Hippocampal formation (tissue), 2 donors: Measurements from ENCODE around the gene MYRIP.
A peak's percentile ranks its signal among the peaks of the same experiment; 100 is the strongest.
"Not testable (repeated sequence)": the region's sequence is repeated elsewhere in the genome, so short reads cannot be mapped to it uniquely, and the experiment has no call there.

Experiments
- DNase-seq, 2 donors: peaks; one replicate each; lab custom pipeline; 2025; lab: John Stamatoyannopoulos, UW

The MYRIP gene

DNA sequence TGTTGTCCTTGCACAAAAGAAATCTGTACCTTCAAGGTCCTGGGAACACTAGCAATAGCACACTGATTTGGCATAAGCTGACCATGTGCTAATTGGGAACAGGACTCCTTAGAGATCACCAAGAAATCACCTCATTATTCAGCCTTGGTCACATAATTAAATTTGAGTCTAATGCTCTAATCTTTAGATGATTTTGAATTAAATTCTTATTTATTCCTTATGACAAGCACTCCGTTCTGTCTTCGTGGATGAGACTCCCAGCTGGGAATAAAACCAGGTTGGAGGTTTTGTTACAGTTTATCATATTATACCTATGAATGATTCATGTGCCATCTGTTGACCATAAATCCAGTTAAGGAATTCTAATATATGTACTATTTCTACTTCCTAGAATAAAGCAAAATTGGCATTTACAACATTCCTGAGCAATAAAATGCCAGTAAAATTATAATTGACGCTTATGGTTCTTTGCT lies 162.2 kb downstream of the MYRIP start:
- DNase-seq: no peak

DNA sequence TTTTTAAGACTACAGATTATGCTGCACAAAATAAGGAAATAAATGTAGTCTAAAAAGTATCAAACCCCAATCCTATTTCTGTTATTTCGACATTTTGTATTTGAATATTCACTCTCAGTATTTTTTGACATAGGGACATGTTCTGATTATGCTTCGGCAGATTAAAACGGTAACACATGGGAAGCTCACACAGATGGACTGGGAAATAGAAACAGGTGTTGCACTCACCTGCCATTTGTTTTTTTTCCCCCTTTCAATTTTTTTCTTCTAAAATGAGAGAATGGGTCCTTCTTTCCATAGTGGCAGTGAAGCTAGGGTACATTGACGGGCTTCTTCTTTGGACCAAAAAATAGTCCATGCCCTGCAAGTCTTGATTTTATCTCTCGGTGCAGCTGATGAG lies 163.1 kb downstream of the MYRIP start:
- no peak for DNase-seq

- DNase-seq: no peak
Measured at GRCh38 chr3:39977058-39977794, 167.8 kb downstream of the MYRIP start.

DNA sequence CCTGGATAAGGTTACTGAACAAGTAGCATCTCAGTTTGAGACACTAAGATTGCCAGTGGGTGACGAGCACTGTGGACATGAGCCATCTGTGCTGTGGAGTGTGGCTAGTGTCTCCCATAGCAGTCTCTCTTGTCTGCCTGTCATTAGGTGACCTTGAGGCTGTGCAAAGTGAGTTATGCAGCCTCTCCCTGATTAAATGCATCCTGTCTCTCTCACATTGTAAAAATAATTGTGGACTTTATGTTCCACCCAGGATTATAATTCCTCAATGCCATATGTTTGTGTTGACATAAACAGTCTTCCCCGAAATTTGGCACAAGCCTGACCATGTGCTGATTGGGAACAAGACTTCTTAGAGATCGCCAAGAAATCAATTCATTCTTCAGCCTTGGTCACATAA lies 168.9 kb downstream of the MYRIP start:
- DNase-seq: no peak

GRCh38 chr3:39980058-39980457 lies 170.6 kb downstream of the MYRIP start:
- no peak for DNase-seq

GRCh38 chr3:39980781-39981180 lies 171.4 kb downstream of the MYRIP start:
- DNase-seq: no peak

DNA sequence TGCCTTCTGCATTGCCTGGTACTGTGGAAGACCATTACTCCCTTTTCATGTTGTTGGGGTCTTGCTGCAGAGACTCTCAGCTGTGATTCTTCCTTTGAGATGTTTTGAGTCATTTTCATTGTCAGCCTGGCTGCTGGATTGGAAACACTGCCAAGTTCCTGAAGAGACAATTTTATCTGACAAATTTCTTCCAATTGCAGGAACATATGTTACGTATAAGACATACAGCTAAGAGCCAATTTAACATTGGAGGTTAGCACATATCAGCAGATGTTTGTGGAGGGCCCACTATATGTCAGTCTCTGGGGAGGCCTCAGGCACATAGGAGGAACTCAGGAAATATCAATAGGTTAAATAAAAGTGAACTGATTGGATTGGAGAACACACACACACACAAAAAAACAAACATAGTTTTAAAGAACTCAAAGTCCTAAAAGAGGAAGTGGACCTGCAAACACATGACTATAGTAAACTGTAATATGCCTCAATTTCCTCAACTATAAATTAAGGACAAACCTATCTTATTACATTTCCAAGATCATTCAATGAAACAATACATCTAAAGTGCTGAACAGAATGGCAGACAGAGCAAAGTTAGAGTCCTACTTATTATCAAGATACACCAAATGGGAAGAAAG lies 172.3 kb downstream of the MYRIP start:
- no peak for DNase-seq

GRCh38 chr3:39982665-39983357 lies 173.4 kb downstream of the MYRIP start:
- DNase-seq: no peak

- no peak for DNase-seq
Measured at GRCh38 chr3:39989746-39990145, 180.3 kb downstream of the MYRIP start.

DNA sequence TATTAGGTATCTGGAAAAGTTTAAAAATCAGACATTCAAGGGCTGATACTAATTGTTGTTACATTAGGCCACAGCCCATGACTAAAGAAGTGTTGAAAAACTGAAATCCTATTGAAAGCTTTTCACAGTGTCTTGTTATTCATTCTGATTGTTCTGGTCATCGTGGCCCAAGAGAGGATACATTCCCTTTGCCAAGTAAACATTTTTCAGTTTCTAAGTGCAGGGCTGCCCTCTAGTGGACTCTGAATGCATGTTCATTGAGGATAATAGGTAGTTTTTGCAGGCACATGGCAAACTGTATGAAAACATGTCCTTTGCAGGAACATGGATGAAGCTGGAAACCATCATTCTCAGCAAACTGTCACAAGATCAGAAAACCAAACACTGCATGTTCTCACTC lies 181.1 kb downstream of the MYRIP start:
- no peak for DNase-seq

DNA sequence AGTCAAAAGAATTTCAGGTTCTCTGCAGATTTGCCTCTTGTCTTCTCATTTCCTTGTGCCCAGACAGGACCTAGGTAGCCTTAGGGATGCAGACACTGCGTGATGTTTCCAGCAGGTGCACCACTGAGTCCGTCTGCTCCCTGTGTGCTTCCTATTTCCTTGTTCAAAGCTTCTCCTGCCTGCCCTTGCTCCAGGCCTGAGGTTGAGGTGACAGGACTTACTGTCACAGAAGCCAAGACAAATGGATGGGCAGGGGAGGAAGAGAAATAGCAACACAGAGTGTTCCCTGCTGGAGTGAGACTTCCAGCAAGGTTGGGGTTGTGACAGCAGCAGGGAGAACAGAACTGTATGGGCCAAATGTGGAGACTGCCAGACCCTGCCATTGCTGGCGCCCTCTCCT lies 199.4 kb downstream of the MYRIP start:
- DNase-seq: no peak

DNA sequence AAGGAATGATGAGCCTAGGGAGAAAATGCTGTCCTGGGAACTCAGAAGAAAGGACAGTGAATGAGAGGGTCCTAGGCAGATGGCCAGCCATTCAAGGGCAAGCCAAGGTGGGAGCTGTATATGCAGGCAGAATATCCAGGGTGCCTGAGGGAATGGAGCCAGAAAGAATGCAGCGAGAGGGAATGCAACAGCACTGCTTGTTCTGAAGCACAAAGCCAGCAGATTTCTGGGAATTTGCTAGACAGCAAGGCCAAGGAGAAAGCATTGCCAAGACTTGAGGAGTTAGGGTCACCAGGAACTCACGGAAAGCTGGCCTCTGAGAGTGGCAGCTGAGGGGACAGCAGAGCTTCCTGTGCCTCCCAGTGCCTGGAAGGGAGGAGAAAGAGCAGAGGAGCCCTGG lies 200.6 kb downstream of the MYRIP start:
- peak in 1 of 2 donors; percentile 4 for DNase-seq

DNA sequence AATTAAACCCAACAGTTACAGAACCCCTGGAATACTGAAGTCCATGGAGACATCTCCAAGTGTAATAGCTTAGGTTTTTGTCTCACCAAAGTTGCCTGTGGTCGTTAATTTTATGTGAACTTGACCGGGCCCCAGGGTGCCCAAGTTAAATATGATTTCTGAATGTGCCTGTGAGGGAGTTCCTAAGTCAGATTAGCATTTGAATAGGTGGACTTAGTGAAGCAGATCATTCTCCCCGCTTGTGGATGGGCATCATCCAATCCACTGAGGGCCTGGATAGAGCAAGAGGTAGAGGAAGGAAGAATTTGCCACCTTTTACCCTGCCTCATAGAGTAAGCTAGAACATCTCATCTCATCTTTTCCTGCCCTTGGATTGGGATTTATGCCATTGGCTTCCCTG lies 203.0 kb downstream of the MYRIP start:
- DNase-seq: no peak

DNA sequence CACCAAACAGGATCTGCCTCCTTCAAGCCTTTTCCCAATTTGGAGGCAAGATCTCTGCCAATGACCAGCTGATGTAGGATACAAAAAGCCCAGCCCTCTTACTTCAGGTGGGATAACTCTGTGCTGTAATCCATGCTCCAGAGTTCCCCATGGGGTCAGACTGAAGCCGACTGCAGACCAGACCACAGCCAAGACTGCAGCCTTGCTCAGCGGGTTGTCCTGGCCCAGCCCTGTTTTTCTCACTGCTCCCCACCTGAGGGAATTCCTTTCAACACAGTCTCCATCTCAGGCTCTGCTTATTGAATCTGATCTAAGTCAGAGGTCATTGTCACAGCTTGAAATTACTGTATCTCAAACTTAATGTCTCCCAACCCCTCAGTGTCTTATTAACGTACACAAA lies 207.0 kb downstream of the MYRIP start:
- no peak for DNase-seq

GRCh38 chr3:40018369-40018768 lies 209.0 kb downstream of the MYRIP start:
- DNase-seq: no peak

- no peak for DNase-seq
Measured at GRCh38 chr3:40019376-40019775, 210.0 kb downstream of the MYRIP start.

DNA sequence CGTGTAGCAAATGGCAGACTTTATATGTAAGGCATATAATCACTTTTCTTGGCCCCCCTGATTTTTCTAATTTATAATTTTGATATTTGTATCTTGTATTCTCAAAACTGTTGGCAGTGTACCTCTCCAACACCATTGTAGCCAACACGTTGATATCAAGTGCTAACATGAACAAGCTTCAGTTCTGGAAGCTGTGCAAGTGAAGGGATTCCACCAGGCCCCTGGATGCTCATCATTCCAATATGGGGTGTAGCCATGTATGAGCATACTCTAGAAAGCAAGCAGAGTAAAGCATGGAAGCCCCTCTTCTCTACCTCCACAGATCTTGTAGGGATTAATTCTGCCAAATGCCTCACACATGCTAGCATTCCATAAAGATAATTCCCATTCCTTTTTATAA lies 211.3 kb downstream of the MYRIP start:
- DNase-seq: no peak

DNA sequence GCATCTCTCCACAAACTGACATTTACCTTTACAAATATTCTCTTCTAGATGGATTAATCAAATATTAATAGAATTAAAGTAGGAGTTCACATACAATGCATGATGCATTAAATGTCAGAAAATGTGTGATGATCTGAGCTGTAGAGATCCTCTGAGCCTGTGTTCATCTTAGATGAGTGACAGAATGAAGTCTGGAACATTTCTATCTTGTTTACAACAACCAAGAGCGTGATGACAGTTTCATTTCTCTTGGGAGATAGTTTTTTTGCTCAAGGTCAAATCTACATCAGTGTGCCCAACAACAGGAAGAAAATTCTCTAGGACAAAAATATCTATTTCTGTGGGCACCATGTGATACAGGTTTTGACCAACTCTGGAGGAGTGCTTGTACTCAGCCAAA lies 211.9 kb downstream of the MYRIP start:
- DNase-seq: no peak

DNA sequence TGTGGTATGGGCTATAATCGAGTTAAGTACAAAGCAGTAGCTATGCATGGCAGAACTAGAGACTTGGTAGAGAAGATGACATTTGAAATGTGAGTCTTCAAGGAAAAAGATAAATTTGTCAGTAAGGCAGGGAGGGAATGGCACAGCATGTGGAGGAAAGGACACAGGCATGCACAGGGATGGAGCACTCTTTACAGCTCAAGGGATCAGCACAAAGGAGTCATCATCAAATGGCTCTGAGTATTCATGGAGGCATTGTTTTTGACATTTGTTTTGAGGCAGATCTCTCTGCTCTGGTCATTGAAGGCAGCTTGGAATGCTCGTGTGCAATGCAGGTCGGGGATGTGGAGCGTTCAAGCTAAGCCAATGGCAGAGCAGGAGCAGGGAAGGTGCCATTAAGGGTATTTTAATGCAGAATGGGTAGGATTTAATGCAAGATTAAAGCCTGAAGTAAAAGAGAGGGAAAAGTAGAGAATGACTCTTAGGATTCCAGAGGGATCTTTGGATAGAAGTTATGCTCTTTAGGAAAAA lies 213.0 kb downstream of the MYRIP start:
- no peak for DNase-seq

GRCh38 chr3:40024526-40024925 lies 215.1 kb downstream of the MYRIP start:
- DNase-seq: no peak

DNA sequence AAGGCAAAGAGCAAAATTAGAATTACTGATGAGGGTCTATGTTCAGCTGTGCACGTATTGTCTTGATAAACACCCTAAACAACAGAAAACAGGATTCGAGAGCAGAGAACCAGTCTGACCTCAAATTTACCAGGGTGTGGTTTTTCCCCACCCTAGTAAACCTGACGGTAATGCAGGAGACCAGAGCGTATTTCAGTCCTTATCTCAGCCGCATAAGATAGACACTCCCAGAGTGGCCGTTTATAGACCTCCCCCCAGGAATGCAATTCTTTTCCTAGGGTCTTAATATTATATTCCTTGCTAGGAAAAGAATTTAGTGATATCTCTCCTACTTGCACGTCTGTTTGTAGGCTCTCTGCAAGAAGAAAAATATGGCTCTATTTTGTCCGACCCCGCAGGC lies 216.5 kb downstream of the MYRIP start:
- DNase-seq: not testable (repeated sequence)

DNA sequence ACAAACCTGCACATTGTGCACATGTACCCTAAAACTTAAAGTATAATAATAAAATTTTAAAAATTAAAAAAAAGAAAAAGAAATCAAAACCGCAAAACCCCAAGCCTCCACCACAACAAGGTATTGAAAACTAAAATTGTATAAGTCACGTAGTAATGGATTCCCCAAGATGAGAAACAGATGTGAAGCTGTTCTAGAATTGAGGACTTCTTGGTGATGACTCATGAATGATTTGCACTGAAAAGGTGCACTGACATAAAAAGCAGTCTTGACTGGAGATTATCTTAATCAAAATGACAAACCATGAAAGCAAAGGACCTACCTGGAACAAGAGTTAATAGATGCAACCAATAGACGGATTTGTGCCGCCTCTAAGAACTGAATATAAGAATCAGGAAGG lies 225.8 kb downstream of the MYRIP start:
- DNase-seq: no peak

- DNase-seq: no peak
Measured at GRCh38 chr3:40037582-40037981, 228.2 kb downstream of the MYRIP start.
